ENCODE measurements around the gene IP6K2. TPM values are rescaled to one million over a fixed set of nuclear protein-coding genes. Genes with fewer than 3 reads are reported as not detected.

IP6K2 gene
- total and polyA plus RNA-seq, 2 of the 13 experiments (the other 11 are each of a cell fraction or from before 2014, with no cell fraction given) = 85.5 to 112 TPM

- TF ChIP-seq HNRNPK (IDR thresholded peaks at IDR 0.05; ENCODE audit: low read depth, low read length, poor library complexity, severe bottlenecking) (peak; percentile 61), TFAP4 (IDR thresholded peaks at IDR 0.05; ENCODE audit: borderline replicate concordance, low read depth) (peak; percentile 45; the same call in 1 of the 2 replicates), NCOA5 (CRISPR knock-in tag; IDR thresholded peaks at IDR 0.05) (no peak), HNF4A (CRISPR knock-in tag; IDR thresholded peaks at IDR 0.05) (no peak), ZNF790 (CRISPR knock-in tag; IDR thresholded peaks at IDR 0.05; ENCODE audit: borderline replicate concordance) (no peak; the same call in 1 of the 2 replicates), ISX (CRISPR knock-in tag; conservative IDR thresholded peaks at IDR 0.05) (no peak), ZNF788 (CRISPR knock-in tag; IDR thresholded peaks at IDR 0.05; ENCODE audit: borderline replicate concordance) (peak; percentile 87; the same call in 1 of the 2 replicates), SP4 (CRISPR knock-in tag; IDR thresholded peaks at IDR 0.05) (peak; percentile 83), ZNF44 (CRISPR knock-in tag; IDR thresholded peaks at IDR 0.05) (no peak), ZNF746 (CRISPR knock-in tag; IDR thresholded peaks at IDR 0.05) (no peak), MLX (CRISPR knock-in tag; IDR thresholded peaks at IDR 0.05) (no peak), FIP1L1 (IDR thresholded peaks at IDR 0.05; ENCODE audit: borderline replicate concordance, insufficient read depth, low read depth, low read length) (no peak), SP1 (IDR thresholded peaks at IDR 0.05) (no peak), SP1 (CRISPR knock-in tag; IDR thresholded peaks at IDR 0.05) (no peak; the same call in 1 of the 2 replicates), EP300 (IDR thresholded peaks at IDR 0.05; ENCODE audit: low read depth in 2 of 2, low read length in 2 of 2) (no peak), EP300 (CRISPR knock-in tag; IDR thresholded peaks at IDR 0.05; ENCODE audit: borderline replicate concordance) (peak; percentile 49; the same call in 1 of the 2 replicates), ZNF781 (CRISPR knock-in tag; IDR thresholded peaks at IDR 0.05; ENCODE audit: borderline replicate concordance, not compliant biosample characterization) (no peak), NFE2L1 (CRISPR knock-in tag; IDR thresholded peaks at IDR 0.05; ENCODE audit: borderline replicate concordance) (no peak), ZNF777 (CRISPR knock-in tag; IDR thresholded peaks at IDR 0.05) (peak; percentile 73; the same call in 1 of the 2 replicates), ZNF136 (CRISPR knock-in tag; IDR thresholded peaks at IDR 0.05; ENCODE audit: low read depth) (0 out of 2 replicates have a peak, but pooled peaks have one; percentile 61), POLR2AphosphoS2 (IDR thresholded peaks at IDR 0.05; ENCODE audit: low read depth, low read length) (no peak), ZBTB49 (CRISPR knock-in tag; IDR thresholded peaks at IDR 0.05; ENCODE audit: borderline replicate concordance) (no peak), MBNL3 (CRISPR knock-in tag; conservative IDR thresholded peaks at IDR 0.05) (no peak), SAFB2 (CRISPR knock-in tag; IDR thresholded peaks at IDR 0.05; ENCODE audit: borderline replicate concordance, low read depth) (peak; percentile 98), NFATC3 (CRISPR knock-in tag; IDR thresholded peaks at IDR 0.05) (no peak)
These were observed 31.2 kb downstream of the IP6K2 start, which contains the start of gene NCKIPSD (continued) for GRCh38 chr3:48685603-48686511.

Measured in HepG2 (cell line).